GM20431 (cell line): ENCODE results near the gene PDP2.

Experiments used
- in situ Hi-C: fragments of 300-500 bp; cut with MseI, MboI; formaldehyde crosslinking; loops from one replicate; pipeline ENCODE4 v1.15.0; 2020; ENCODE audit warnings: low sequenced_read_pairs; ENCODE audit not compliant: unreplicated experiment

Gene PDP2

GRCh38 chr16:66880288-66881013 lies at the start of gene PDP2:
TSS of gene PDP2 (plus strand) at chr16:66880515. CDS start at chr16:66884285, 3,770 bp downstream.
- in situ Hi-C loops: no loop called here

GRCh38 chr16:66832190-66832589 lies 48.1 kb upstream of the PDP2 start:
- in situ Hi-C loops: no loop called here

GRCh38 chr16:66832661-66833305 lies 47.5 kb upstream of the PDP2 start:
- in situ Hi-C loops: no loop called here

GRCh38 chr16:66834746-66835145 lies 45.6 kb upstream of the PDP2 start:
- in situ Hi-C loops: no loop called here

GRCh38 chr16:66840883-66841282 lies 39.4 kb upstream of the PDP2 start:
- in situ Hi-C loops: no loop called here

- in situ Hi-C loops: no loop called here
Observed at GRCh38 chr16:66841366-66841765, 38.9 kb upstream of the PDP2 start.

GRCh38 chr16:66842765-66843164 lies 37.5 kb upstream of the PDP2 start:
- in situ Hi-C loops: no loop called here

- in situ Hi-C loops: no loop called here
Observed at GRCh38 chr16:66843191-66843590, 37.1 kb upstream of the PDP2 start.

- in situ Hi-C loops: no loop called here
Observed at GRCh38 chr16:66844009-66844341, 36.3 kb upstream of the PDP2 start.

- in situ Hi-C loops: no loop called here
Observed at GRCh38 chr16:66844342-66845079, 35.8 kb upstream of the PDP2 start, which contains the start of gene CA7. TSS of gene CA7 (plus strand) at chr16:66844414. CDS start at chr16:66844488, 74 bp downstream.

GRCh38 chr16:66845080-66845410 lies 35.3 kb upstream of the PDP2 start:
- in situ Hi-C loops: no loop called here

- in situ Hi-C loops: no loop called here
Observed at GRCh38 chr16:66845791-66846221, 34.5 kb upstream of the PDP2 start.

GRCh38 chr16:66846266-66846665 lies 34.0 kb upstream of the PDP2 start:
- in situ Hi-C loops: no loop called here

GRCh38 chr16:66846831-66847230 lies 33.5 kb upstream of the PDP2 start:
- in situ Hi-C loops: no loop called here

- in situ Hi-C loops: no loop called here
Observed at GRCh38 chr16:66847533-66848067, 32.7 kb upstream of the PDP2 start.

GRCh38 chr16:66848172-66848571 lies 32.1 kb upstream of the PDP2 start:
- in situ Hi-C loops: no loop called here

- in situ Hi-C loops: no loop called here
Observed at GRCh38 chr16:66849021-66849420, 31.3 kb upstream of the PDP2 start.

GRCh38 chr16:66849549-66849948 lies 30.8 kb upstream of the PDP2 start:
- in situ Hi-C loops: no loop called here

- in situ Hi-C loops: loop anchor here (25.0 kb wide), 1 partner anchor 438 kb away; no protein-coding TSS in a partner anchor
Observed at GRCh38 chr16:66850115-66850815, 30.1 kb upstream of the PDP2 start.
